ENCODE measurements around the gene WDR73. TPM values are rescaled to one million over a fixed set of nuclear protein-coding genes. Genes with fewer than 3 reads are reported as not detected.

Gene WDR73
- total RNA-seq, 1 donor = 26.8 TPM

DNA sequence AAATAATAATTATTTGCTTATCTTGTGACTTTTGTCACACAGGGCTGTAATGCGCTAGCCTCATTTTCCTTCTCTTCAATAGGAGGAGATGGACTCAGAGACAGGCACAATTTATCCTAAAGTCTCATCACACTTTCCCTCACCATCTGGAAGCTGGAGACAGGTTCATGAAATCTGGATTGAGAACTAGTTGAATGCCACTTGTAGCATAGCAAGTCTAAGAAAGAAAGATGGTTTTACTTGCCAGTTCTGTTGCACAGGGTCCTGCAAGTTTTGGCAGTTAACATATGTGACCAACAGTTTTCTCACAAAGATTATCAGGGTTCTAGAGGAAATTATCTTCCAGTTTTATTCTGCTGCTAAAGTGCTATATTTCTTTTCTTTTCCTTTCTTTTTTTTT lies 62.3 kb downstream of the WDR73 start:
- TF ChIP-seq, protein P1, sequence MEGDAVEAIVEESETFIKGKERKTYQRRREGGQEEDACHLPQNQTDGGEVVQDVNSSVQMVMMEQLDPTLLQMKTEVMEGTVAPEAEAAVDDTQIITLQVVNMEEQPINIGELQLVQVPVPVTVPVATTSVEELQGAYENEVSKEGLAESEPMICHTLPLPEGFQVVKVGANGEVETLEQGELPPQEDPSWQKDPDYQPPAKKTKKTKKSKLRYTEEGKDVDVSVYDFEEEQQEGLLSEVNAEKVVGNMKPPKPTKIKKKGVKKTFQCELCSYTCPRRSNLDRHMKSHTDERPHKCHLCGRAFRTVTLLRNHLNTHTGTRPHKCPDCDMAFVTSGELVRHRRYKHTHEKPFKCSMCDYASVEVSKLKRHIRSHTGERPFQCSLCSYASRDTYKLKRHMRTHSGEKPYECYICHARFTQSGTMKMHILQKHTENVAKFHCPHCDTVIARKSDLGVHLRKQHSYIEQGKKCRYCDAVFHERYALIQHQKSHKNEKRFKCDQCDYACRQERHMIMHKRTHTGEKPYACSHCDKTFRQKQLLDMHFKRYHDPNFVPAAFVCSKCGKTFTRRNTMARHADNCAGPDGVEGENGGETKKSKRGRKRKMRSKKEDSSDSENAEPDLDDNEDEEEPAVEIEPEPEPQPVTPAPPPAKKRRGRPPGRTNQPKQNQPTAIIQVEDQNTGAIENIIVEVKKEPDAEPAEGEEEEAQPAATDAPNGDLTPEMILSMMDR (IDR thresholded peaks at IDR 0.05; ENCODE audit: insufficient read depth, low read length) = no peak
- no peak for DNase-seq (ENCODE audit: low read depth)
- no peak overlapping the region for H3K4me3 ChIP-seq (ENCODE audit: low read depth, low read length)

DNA sequence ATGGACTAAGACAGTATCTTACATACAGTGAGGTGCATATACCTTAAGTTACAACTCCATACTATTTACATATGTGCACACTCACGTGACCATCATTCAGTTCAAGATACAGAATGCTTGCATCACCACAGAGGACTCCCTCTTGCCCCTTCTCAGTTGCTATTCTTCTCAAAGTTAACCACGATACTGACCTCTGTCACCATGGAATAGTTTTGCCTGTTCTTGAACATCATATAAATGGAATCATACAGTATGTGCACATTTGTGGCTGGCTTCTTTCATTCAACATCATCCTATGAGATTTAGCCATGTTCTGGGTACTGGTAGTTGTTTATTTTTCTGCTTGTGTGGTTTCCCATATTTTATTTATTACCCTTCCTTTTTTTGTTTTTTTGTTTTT lies 63.7 kb downstream of the WDR73 start:
- H3K4me3 ChIP-seq (ENCODE audit: low read depth, low read length) = no peak overlapping the region
- TF ChIP-seq, protein P1 (IDR thresholded peaks at IDR 0.05; ENCODE audit: insufficient read depth, low read length) = no peak
- no peak for DNase-seq (ENCODE audit: low read depth)

Other genes starting within 250 kb of the WDR73 start
- gene ZSCAN2, start 53.3 kb downstream of the WDR73 start, total RNA-seq (ENCODE audit: low replicate concordance) = 5.2 and 25.5 TPM in 2 replicates
- gene NMB, start 3.9 kb upstream of the WDR73 start, total RNA-seq (ENCODE audit: low replicate concordance) = 4.1 TPM in 1 of 2 replicates, not detected in the other
- gene SEC11A, start 61.9 kb upstream of the WDR73 start, total RNA-seq (ENCODE audit: low replicate concordance) = 292 and 299 TPM in 2 replicates
- gene ZNF592, start 94.3 kb upstream of the WDR73 start, total RNA-seq (ENCODE audit: low replicate concordance) = 7.4 and 11.7 TPM in 2 replicates
- 0.18 and 0.65 TPM in 2 replicates for gene ALPK3, start 163.1 kb upstream of the WDR73 start, total RNA-seq (ENCODE audit: low replicate concordance)
- not detected in 2 replicates for gene SLC28A1, start 230.4 kb upstream of the WDR73 start, total RNA-seq (ENCODE audit: low replicate concordance)

Data from fibroblast of the aortic adventitia (primary cell).